ENCODE data around the gene ARL11. TPM values are rescaled to one million over a fixed set of nuclear protein-coding genes. Genes with fewer than 3 reads are reported as not detected.
"Not testable (repeated sequence)": the region's sequence is repeated elsewhere in the genome, so short reads cannot be mapped to it uniquely, and the experiment has no call there.

ARL11 gene
- 0.65 and 0.76 TPM in 2 replicates for total RNA-seq

DNA sequence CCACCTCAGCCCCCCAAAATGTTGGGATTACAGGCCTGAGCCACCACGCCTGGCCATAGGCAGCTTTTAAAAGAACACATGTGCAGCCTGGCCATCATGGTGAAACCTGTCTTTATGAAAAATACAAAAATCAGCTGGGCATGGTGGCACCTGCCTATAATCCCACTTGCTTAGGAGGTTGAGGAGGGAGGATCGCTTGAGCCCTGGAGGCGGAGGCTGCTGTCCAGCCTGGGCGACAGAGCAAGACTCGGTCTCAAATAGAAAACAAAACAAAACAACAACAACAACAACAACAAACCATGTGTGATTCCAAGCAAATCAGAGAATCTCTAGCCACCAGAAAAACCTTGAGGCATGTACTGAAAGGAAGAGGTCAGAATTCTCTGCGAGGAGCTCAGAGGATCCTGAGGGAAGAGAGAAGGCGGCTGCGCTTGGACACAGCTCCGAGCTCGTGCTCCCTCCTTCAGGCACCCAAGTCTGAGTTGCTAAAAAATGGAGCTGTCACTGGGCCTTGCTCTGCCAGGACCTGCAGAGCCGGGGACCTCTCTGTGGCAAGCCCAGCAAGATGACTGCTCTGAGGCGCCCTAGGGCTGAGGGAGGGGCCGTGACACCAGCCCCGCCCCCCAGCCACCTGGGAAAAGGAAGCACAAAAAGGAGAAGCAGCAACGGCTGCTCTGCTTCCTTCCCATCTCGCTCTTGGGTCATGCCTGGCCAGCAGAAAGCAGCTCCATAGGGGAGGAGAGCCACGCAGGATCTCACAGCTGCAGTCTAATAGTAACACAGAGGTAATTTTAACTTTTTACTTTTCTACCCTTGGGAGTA lies at the start of gene ARL11:
ARL11 (plus strand) TSS at position 677 of the 822 bp plus-strand sequence. CDS start 1,941 bp downstream, outside the sequence.
- intact Hi-C loops (cut with micrococcal nuclease), result no loop called here
- H3K4me1 Mint-ChIP-seq, result peaks cover 17% of the 10 kb centered on the region
- H3K4me3 Mint-ChIP-seq, result peak within 1 kb of the TSS; percentile 97
- H3K9me3 Mint-ChIP-seq, result no peaks in the 10 kb centered on the region
- H3K36me3 Mint-ChIP-seq (ENCODE audit: low read depth), result peaks cover 1% of the 10 kb centered on the region
- H3K27ac Mint-ChIP-seq, result peak within 1 kb of the TSS; percentile 86
- peak; percentile 90 for DNase-seq
- H3K27me3 Mint-ChIP-seq, result no peaks in the 10 kb centered on the region

GRCh38 chr13:49579501-49579900 lies 48.8 kb upstream of the ARL11 start:
- no peaks in the 10 kb centered on the region for H3K27me3 Mint-ChIP-seq
- H3K9me3 Mint-ChIP-seq, result no peaks in the 10 kb centered on the region
- H3K27ac Mint-ChIP-seq, result no peak overlapping the region
- peaks cover 25% of the 10 kb centered on the region for H3K36me3 Mint-ChIP-seq (ENCODE audit: low read depth)
- intact Hi-C loops (cut with micrococcal nuclease), result no loop called here
- H3K4me1 Mint-ChIP-seq, result peaks cover 20% of the 10 kb centered on the region
- DNase-seq, result no peak
- no peak overlapping the region for H3K4me3 Mint-ChIP-seq

DNA sequence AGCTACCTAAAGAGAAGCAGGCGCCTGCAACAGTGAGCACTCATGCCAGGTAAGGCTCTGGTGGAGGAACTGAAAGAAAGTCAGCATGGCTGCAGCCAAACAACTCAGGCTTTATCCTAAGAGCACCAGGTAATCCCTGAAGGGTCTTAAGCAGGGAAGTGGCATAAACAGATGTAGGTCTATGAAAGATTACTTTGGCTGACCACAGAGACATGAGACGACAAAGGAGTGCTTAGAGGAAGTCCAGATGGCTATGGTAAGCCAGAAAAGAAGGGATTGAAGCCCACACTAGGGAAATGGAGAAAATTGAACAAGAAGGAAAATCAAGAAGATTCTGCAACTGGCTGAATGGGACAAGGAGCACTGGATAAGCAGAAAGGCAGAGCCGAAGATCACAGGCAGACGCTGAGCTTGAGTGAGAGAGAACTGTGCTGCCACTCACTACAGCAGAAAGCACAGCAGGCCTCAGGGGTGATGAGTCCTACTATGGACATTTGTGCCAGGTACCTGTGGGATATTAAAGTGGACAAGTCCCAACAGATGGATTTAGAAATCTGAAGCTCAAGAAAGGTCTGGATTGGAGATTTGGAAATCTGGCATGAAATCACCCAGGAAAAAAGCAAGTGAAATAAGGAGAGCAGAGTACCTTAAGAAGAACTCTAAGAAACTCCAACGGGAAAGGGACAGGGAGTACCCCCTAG lies 47.2 kb upstream of the ARL11 start:
- Mint-ChIP-seq H3K27me3 (no peaks in the 10 kb centered on the region), H3K9me3 (no peaks in the 10 kb centered on the region), H3K4me1 (peaks cover 27% of the 10 kb centered on the region), H3K4me3 (no peak overlapping the region), H3K36me3 (ENCODE audit: low read depth) (peaks cover 24% of the 10 kb centered on the region), H3K27ac (no peak overlapping the region)
- intact Hi-C loops (cut with micrococcal nuclease), result loop anchor here (5.0 kb wide), 1 partner anchor 2001 kb away; the partner anchor contains the start of gene WDFY2
- no peak for DNase-seq

DNA sequence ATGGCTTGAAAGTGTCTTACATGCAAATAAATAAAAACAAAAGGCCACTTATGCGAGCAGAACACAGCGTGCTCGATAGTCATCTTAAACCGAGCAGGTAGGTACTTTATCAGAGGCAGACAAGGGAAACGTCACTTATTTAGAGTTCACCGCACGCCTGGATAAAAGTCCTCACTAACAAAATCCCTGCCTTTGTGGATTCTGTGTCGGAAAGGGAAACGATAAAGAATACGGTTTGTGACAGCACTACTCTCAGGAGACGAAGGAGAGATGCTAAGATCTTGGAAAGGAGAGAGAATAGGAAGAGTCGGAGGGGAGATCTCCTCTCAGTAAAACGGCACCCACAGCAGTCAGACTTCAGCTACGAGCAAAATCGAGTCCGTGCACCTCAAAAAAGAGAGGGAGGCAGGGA lies 43.5 kb upstream of the ARL11 start:
- H3K27ac Mint-ChIP-seq, result peak overlapping the region; percentile 75
- H3K27me3 Mint-ChIP-seq, result peaks cover 5% of the 10 kb centered on the region
- peak; percentile 67 for DNase-seq
- peaks cover 19% of the 10 kb centered on the region for H3K36me3 Mint-ChIP-seq (ENCODE audit: low read depth)
- no peaks in the 10 kb centered on the region for H3K9me3 Mint-ChIP-seq
- intact Hi-C loops (cut with micrococcal nuclease), result loop anchor here (2.0 to 5.0 kb wide), 4 partner anchors 88 to 1998 kb away; partner anchors contain the start of genes CAB39L, SETDB2 and WDFY2
- peaks cover 29% of the 10 kb centered on the region for H3K4me1 Mint-ChIP-seq
- peak overlapping the region; percentile 90 for H3K4me3 Mint-ChIP-seq

- Mint-ChIP-seq H3K27me3 (peaks cover 5% of the 10 kb centered on the region), H3K27ac (peak within 1 kb of the TSS; percentile 79), H3K36me3 (ENCODE audit: low read depth) (peaks cover 16% of the 10 kb centered on the region), H3K4me3 (peak within 1 kb of the TSS; percentile 90), H3K4me1 (peaks cover 29% of the 10 kb centered on the region), H3K9me3 (no peaks in the 10 kb centered on the region)
- intact Hi-C loops (cut with micrococcal nuclease), result loop anchor here (2.0 to 5.0 kb wide), 4 partner anchors 89 to 283 kb away; partner anchors contain the start of genes CAB39L, KPNA3 and SETDB2
- peak; percentile 92 for DNase-seq
Observed at GRCh38 chr13:49585220-49586157, 42.8 kb upstream of the ARL11 start, which contains the start of gene RCBTB1. Gene RCBTB1, minus strand, starts transcription at chr13:49585558. Its CDS starts 18,279 bp downstream, at chr13:49567279.

DNA sequence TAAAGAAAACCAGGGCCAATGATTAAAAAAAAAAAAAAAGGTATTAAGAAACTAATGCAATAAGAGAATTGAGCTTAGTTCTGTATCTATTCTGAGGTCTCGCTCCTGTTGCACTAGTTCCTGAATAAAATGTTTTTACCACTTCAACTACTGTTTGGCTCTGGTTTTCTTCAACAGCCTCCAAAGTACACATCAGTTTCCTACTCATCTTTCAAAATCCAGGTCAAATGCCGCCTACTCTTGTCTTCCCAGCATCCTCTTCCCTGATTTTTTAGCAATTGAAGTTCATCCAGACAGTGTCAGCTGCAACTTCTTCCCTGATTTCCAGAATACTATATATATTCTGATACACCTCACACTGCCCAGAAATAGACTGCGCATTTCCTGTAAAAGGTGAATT lies 41.6 kb upstream of the ARL11 start:
- intact Hi-C loops (cut with micrococcal nuclease), result loop anchor here (2.0 to 5.0 kb wide), 2 partner anchors 206 to 284 kb away; partner anchors contain the start of gene KPNA3
- Mint-ChIP-seq H3K4me1 (peaks cover 20% of the 10 kb centered on the region), H3K4me3 (peak overlapping the region; percentile 90), H3K27me3 (peaks cover 5% of the 10 kb centered on the region), H3K36me3 (ENCODE audit: low read depth) (peaks cover 6% of the 10 kb centered on the region), H3K27ac (peak overlapping the region; percentile 10), H3K9me3 (no peaks in the 10 kb centered on the region)
- DNase-seq, result no peak

GRCh38 chr13:49587311-49587847 lies 40.9 kb upstream of the ARL11 start:
- Mint-ChIP-seq H3K4me3 (no peak overlapping the region), H3K9me3 (no peaks in the 10 kb centered on the region), H3K36me3 (ENCODE audit: low read depth) (peaks cover 4% of the 10 kb centered on the region), H3K27ac (no peak overlapping the region), H3K4me1 (peaks cover 18% of the 10 kb centered on the region), H3K27me3 (peaks cover 5% of the 10 kb centered on the region)
- intact Hi-C loops (cut with micrococcal nuclease), result loop anchor here (2.0 to 5.0 kb wide), 2 partner anchors 205 to 285 kb away; partner anchors contain the start of gene KPNA3
- DNase-seq, result no peak

DNA sequence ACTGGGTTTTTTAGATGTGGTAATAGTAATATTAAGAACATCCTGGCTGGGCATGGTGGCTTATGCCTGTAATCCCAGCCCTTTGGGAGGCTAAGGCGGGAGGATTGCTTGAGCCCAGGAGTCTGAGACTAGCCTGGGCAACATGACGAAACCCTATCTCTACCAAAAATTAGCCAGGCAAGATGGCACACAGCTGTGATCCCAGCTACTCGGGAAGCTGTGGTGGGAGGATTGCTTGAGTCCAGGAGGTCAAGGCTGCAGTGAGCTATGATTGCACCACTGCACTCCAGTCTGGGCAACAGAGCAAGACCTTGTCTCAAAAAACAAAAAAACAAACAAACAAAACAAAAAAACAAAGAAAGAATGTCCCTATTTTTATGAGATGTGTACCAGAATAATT lies 37.6 kb upstream of the ARL11 start:
- intact Hi-C loops (cut with micrococcal nuclease); DNase-seq: not testable (repeated sequence)

GRCh38 chr13:49593876-49594275 lies 34.4 kb upstream of the ARL11 start:
- H3K4me1 Mint-ChIP-seq; H3K9me3 Mint-ChIP-seq; H3K36me3 Mint-ChIP-seq (ENCODE audit: low read depth); H3K4me3 Mint-ChIP-seq; H3K27ac Mint-ChIP-seq; H3K27me3 Mint-ChIP-seq; intact Hi-C loops (cut with micrococcal nuclease); DNase-seq: not testable (repeated sequence)

More for the DNA sequence above, 37.6 kb upstream of the ARL11 start:
- not testable (repeated sequence) for H3K9me3 Mint-ChIP-seq; H3K27me3 Mint-ChIP-seq; H3K27ac Mint-ChIP-seq; H3K4me3 Mint-ChIP-seq; H3K36me3 Mint-ChIP-seq (ENCODE audit: low read depth); H3K4me1 Mint-ChIP-seq

DNA sequence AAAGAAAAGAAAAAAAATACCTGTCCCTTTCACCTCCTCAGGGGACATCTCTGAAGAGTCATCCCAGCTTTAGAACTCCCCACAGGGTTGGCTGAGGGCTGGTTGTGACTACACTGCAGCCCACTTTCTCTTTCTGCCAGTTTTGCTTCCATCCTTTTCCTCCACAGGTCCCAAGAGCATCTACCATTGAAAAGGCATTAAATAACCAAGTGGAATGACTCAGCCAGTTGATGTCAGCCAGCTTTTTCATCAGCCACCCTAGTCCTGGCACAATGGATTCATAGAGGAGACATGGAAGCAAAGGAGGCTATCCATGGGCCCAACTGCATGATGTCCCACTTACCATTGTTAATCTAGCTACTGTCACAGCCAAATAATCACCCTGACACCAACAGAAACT lies 33.7 kb upstream of the ARL11 start:
- intact Hi-C loops (cut with micrococcal nuclease), result no loop called here
- Mint-ChIP-seq H3K27me3 (peaks cover 5% of the 10 kb centered on the region), H3K36me3 (ENCODE audit: low read depth) (no peaks in the 10 kb centered on the region), H3K4me1 (no peaks in the 10 kb centered on the region), H3K9me3 (no peaks in the 10 kb centered on the region), H3K27ac (no peak overlapping the region), H3K4me3 (no peak overlapping the region)
- no peak for DNase-seq

DNA sequence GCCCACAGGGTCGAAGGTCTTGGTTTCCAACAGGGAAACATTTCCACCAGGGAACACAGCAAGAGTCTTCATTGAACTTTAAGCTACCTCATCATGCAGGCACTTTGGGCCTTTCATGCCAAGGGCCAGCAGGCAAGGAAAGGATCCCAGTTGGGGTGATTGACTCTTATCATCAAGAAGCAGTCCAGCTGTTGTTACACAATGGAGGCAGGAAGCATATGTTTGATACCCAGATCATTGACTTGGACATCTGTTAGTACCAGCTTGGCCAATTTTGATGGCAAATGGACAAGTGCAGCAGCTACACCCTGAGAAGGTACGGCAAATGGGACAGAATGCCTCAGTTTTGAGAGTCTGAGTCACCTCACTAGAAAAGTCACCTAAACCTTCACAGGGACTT lies 32.1 kb upstream of the ARL11 start:
- Mint-ChIP-seq H3K27me3 (peaks cover 3% of the 10 kb centered on the region), H3K36me3 (ENCODE audit: low read depth) (no peaks in the 10 kb centered on the region), H3K4me1 (no peaks in the 10 kb centered on the region), H3K27ac (no peak overlapping the region), H3K4me3 (no peak overlapping the region), H3K9me3 (no peaks in the 10 kb centered on the region)
- DNase-seq, result no peak
- intact Hi-C loops (cut with micrococcal nuclease), result no loop called here

GRCh38 chr13:49597043-49597641 lies 31.2 kb upstream of the ARL11 start:
- no peak overlapping the region for H3K4me3 Mint-ChIP-seq
- H3K4me1 Mint-ChIP-seq, result no peaks in the 10 kb centered on the region
- H3K27ac Mint-ChIP-seq, result no peak overlapping the region

More at GRCh38 chr13:49597043-49597641, 31.2 kb upstream of the ARL11 start:
- DNase-seq, result no peak
- peaks cover 3% of the 10 kb centered on the region for H3K27me3 Mint-ChIP-seq
- H3K9me3 Mint-ChIP-seq, result no peaks in the 10 kb centered on the region
- H3K36me3 Mint-ChIP-seq (ENCODE audit: low read depth), result no peaks in the 10 kb centered on the region
- intact Hi-C loops (cut with micrococcal nuclease), result no loop called here

Measured in activated CD4-positive, alpha-beta T cell treated with anti-CD3 and anti-CD28 coated beads, Interleukin-2, amount 10 ng/mL, durations not matched to agents 24 days and 14 days (primary cell).